K562 (cell line): ENCODE measurements around the gene LOC128125822.

Experiments used
- CHD1 ChIP-seq: fragments of 200-600 bp; sonication (generic); IDR thresholded peaks from one replicate; pipeline ENCODE4 v1.6.1; 2012; ENCODE audit warnings: mild to moderate bottlenecking, moderate library complexity, low read length, inconsistent platforms
- HDAC1 ChIP-seq, 2 experiments: fragments of 450-650 bp; IDR thresholded peaks; 2 replicates each; pipeline ENCODE4 v1.6.1; 2016 to 2017; ENCODE audit warnings: inconsistent platforms in 1 of 2, mild to moderate bottlenecking in 1 of 2, moderate library complexity in 1 of 2
- IRF9 ChIP-seq: fragments of 450-650 bp; IDR thresholded peaks from 2 replicates; pipeline ENCODE4 v1.6.1; 2016; ENCODE audit warnings: missing biosample characterization, missing genetic modification characterization
- MEF2A ChIP-seq: IDR thresholded peaks from 2 replicates; pipeline ENCODE4 v1.6.1; 2011; ENCODE audit warnings: low read depth, mild to moderate bottlenecking, low read length, moderate library complexity; ENCODE audit not compliant: control insufficient read depth
- NCOR1 ChIP-seq: fragments of 450-650 bp; IDR thresholded peaks from 2 replicates; pipeline ENCODE4 v1.6.1; 2016; ENCODE audit warnings: mild to moderate bottlenecking, moderate library complexity
- NR2C2 ChIP-seq, 2 experiments: fragments of 200-800 bp in 1 of 2; sonication (Bioruptor generic) in 1 of 2; sonication (generic) in 1 of 2; formaldehyde crosslinking in 1 of 2; IDR thresholded peaks; 2 replicates each; pipeline versions ENCODE4 v1.6.1 to v1.8.0; 2016 to 2022; ENCODE audit warnings: mild to moderate bottlenecking in 1 of 2, missing compliant biosample characterization in 1 of 2, missing genetic modification characterization in 1 of 2, missing genetic modification reagents in 1 of 2
- NR4A1 ChIP-seq, 2 experiments: fragments of 250-450 bp in 1 of 2; fragments of 450-650 bp in 1 of 2; sonication (Bioruptor Pico) in 1 of 2; IDR thresholded peaks; 2 replicates each; pipeline versions ENCODE4 v1.4.0 to v1.6.1; 2016 to 2020; ENCODE audit warnings: mild to moderate bottlenecking in 2 of 2, missing compliant biosample characterization in 1 of 2, missing genetic modification characterization in 1 of 2, moderate library complexity in 1 of 2
- RCOR1 ChIP-seq, 2 experiments: IDR thresholded peaks; 2 replicates each; pipeline ENCODE4 v1.6.1; 2012; ENCODE audit warnings: low read depth in 2 of 2, low read length in 2 of 2, borderline replicate concordance in 1 of 2, improper control_type of control experiment in 1 of 2
- SIRT6 ChIP-seq: IDR thresholded peaks from one replicate; pipeline ENCODE4 v1.6.1; 2012; ENCODE audit warnings: low read depth, mild to moderate bottlenecking, control low read depth, inconsistent platforms, low read length, moderate library complexity
- SOX6 ChIP-seq: fragments of 450-650 bp; IDR thresholded peaks from 2 replicates; pipeline ENCODE4 v1.6.1; 2014; ENCODE audit warnings: mild to moderate bottlenecking
- TCF7 ChIP-seq: sonication (generic); IDR thresholded peaks from 2 replicates; pipeline ENCODE4 v1.6.1; 2016; ENCODE audit warnings: antibody characterized with exemption, borderline replicate concordance
- TFAM ChIP-seq: fragments of 250-450 bp; sonication (Bioruptor Pico); conservative IDR thresholded peaks from 2 replicates; pipeline ENCODE4 v1.5.0; 2021; ENCODE audit warnings: mild to moderate bottlenecking, moderate library complexity
- ZNF212 ChIP-seq: fragments of 450-650 bp; formaldehyde crosslinking; IDR thresholded peaks from 2 replicates; pipeline ENCODE4 v1.4.0; 2020; ENCODE audit warnings: mild to moderate bottlenecking
- ZNF584 ChIP-seq: fragments of 200-800 bp; sonication (Bioruptor generic); IDR thresholded peaks from 2 replicates; pipeline ENCODE4 v1.6.1; 2016; ENCODE audit warnings: low read depth, mild to moderate bottlenecking, missing genetic modification characterization, missing compliant biosample characterization
- ZNF764 ChIP-seq: fragments of 250-450 bp; sonication (Bioruptor Pico); IDR thresholded peaks from 2 replicates; pipeline ENCODE4 v1.4.0; 2020; ENCODE audit warnings: low read depth, mild to moderate bottlenecking, moderate library complexity
- TF ChIP-seq, protein P1 (sequence below): fragments of 150-350 bp; conservative IDR thresholded peaks from 2 replicates; pipeline ENCODE4 v1.6.1; 2014; ENCODE audit warnings: low read length
- TF ChIP-seq, protein P2 (sequence below): sonication (generic); formaldehyde crosslinking; IDR thresholded peaks from 2 replicates; pipeline ENCODE4 v1.8.0; 2022; ENCODE audit warnings: missing genetic modification reagents, mild to moderate bottlenecking, borderline replicate concordance
- TF ChIP-seq, protein P3 (sequence below): sonication (generic); formaldehyde crosslinking; IDR thresholded peaks from 2 replicates; pipeline ENCODE4 v1.8.1; 2022; ENCODE audit warnings: missing genetic modification reagents
- TF ChIP-seq, protein P4 (sequence below): sonication (generic); formaldehyde crosslinking; IDR thresholded peaks from 2 replicates; pipeline ENCODE4 v1.8.0; 2023; ENCODE audit warnings: mild to moderate bottlenecking, missing genetic modification reagents

Gene LOC128125822

GRCh38 chr6:63571361-63572043 is 778 bp upstream of the LOC128125822 start (continued):
- TF ChIP-seq ZNF584 (CRISPR knock-in tag): peak; percentile 69; the same call in 1 of the 2 replicates
- no peak for TF ChIP-seq NCOR1
- TF ChIP-seq ZNF212 (CRISPR knock-in tag): no peak
- TF ChIP-seq MEF2A: no peak
- TF ChIP-seq, protein P1, sequence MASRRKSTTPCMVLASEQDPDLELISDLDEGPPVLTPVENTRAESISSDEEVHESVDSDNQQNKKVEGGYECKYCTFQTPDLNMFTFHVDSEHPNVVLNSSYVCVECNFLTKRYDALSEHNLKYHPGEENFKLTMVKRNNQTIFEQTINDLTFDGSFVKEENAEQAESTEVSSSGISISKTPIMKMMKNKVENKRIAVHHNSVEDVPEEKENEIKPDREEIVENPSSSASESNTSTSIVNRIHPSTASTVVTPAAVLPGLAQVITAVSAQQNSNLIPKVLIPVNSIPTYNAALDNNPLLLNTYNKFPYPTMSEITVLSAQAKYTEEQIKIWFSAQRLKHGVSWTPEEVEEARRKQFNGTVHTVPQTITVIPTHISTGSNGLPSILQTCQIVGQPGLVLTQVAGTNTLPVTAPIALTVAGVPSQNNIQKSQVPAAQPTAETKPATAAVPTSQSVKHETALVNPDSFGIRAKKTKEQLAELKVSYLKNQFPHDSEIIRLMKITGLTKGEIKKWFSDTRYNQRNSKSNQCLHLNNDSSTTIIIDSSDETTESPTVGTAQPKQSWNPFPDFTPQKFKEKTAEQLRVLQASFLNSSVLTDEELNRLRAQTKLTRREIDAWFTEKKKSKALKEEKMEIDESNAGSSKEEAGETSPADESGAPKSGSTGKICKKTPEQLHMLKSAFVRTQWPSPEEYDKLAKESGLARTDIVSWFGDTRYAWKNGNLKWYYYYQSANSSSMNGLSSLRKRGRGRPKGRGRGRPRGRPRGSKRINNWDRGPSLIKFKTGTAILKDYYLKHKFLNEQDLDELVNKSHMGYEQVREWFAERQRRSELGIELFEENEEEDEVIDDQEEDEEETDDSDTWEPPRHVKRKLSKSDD: no peak
- no peak for TF ChIP-seq CHD1
- no peak for TF ChIP-seq NR4A1 (CRISPR knock-in tag; IDR thresholded peaks at IDR 0.05)
- 0 out of 2 replicates have a peak, but pooled peaks have one; percentile 48 for TF ChIP-seq NR4A1 (tag; IDR thresholded peaks at IDR 0.05)
- TF ChIP-seq HDAC1 (IDR thresholded peaks at IDR 0.05): no peak
- TF ChIP-seq, protein P2, sequence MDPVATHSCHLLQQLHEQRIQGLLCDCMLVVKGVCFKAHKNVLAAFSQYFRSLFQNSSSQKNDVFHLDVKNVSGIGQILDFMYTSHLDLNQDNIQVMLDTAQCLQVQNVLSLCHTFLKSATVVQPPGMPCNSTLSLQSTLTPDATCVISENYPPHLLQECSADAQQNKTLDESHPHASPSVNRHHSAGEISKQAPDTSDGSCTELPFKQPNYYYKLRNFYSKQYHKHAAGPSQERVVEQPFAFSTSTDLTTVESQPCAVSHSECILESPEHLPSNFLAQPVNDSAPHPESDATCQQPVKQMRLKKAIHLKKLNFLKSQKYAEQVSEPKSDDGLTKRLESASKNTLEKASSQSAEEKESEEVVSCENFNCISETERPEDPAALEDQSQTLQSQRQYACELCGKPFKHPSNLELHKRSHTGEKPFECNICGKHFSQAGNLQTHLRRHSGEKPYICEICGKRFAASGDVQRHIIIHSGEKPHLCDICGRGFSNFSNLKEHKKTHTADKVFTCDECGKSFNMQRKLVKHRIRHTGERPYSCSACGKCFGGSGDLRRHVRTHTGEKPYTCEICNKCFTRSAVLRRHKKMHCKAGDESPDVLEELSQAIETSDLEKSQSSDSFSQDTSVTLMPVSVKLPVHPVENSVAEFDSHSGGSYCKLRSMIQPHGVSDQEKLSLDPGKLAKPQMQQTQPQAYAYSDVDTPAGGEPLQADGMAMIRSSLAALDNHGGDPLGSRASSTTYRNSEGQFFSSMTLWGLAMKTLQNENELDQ (CRISPR knock-in tag): no peak
- TF ChIP-seq TFAM (CRISPR knock-in tag): no peak
- TF ChIP-seq ZNF764 (CRISPR knock-in tag): no peak
- TF ChIP-seq, protein P3, sequence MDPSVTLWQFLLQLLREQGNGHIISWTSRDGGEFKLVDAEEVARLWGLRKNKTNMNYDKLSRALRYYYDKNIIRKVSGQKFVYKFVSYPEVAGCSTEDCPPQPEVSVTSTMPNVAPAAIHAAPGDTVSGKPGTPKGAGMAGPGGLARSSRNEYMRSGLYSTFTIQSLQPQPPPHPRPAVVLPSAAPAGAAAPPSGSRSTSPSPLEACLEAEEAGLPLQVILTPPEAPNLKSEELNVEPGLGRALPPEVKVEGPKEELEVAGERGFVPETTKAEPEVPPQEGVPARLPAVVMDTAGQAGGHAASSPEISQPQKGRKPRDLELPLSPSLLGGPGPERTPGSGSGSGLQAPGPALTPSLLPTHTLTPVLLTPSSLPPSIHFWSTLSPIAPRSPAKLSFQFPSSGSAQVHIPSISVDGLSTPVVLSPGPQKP (CRISPR knock-in tag): no peak
- TF ChIP-seq, protein P4, sequence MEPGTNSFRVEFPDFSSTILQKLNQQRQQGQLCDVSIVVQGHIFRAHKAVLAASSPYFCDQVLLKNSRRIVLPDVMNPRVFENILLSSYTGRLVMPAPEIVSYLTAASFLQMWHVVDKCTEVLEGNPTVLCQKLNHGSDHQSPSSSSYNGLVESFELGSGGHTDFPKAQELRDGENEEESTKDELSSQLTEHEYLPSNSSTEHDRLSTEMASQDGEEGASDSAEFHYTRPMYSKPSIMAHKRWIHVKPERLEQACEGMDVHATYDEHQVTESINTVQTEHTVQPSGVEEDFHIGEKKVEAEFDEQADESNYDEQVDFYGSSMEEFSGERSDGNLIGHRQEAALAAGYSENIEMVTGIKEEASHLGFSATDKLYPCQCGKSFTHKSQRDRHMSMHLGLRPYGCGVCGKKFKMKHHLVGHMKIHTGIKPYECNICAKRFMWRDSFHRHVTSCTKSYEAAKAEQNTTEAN (CRISPR knock-in tag): no peak
- no peak for TF ChIP-seq RCOR1 (IDR thresholded peaks at IDR 0.05; ENCODE audit: borderline replicate concordance in 1 of 2, low read depth in 2 of 2, low read length in 2 of 2)
- TF ChIP-seq SOX6: no peak
- TF ChIP-seq IRF9 (tag): no peak
- TF ChIP-seq TCF7: no peak
- TF ChIP-seq SIRT6: no peak
- TF ChIP-seq NR2C2 (CRISPR knock-in tag; IDR thresholded peaks at IDR 0.05): no peak
- no peak for TF ChIP-seq NR2C2 (tag; IDR thresholded peaks at IDR 0.05)
